ENCODE results near the gene CHCHD6.

DNA sequence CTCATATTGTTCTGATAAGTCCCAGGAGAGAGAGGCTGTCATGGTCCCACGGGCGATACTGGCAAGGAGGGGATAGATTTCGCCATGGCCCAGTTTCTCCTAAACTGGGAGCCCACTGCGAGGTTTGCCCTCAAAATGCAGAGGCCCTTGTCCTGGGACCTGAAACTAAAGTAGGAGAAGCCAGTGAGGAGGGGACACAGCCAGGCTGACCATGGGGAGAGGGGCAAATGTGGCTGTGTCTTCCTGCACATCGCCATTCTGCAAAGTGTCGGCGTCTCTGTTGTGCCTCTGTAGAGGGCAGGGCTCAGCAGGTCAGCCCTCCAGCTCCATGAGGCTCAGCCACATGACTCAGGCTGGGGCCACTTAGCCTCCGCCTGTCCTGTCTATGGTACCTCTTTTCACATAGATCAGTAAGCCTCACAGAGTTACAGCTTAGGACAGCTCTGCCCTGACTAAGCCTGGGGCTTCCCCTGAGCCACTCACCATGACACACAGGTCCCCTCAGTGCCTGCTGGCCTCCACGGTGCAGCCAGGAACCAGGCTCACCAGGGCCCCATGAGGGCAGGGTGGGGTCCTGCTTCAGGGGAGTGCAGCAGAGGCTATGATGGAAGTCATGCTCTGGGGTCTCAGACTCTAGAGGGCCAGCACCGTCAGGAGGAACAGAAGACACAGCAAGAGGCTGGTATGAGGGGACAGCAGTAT is 250.3 kb downstream of the CHCHD6 start:
- TF ChIP-seq, protein P1, sequence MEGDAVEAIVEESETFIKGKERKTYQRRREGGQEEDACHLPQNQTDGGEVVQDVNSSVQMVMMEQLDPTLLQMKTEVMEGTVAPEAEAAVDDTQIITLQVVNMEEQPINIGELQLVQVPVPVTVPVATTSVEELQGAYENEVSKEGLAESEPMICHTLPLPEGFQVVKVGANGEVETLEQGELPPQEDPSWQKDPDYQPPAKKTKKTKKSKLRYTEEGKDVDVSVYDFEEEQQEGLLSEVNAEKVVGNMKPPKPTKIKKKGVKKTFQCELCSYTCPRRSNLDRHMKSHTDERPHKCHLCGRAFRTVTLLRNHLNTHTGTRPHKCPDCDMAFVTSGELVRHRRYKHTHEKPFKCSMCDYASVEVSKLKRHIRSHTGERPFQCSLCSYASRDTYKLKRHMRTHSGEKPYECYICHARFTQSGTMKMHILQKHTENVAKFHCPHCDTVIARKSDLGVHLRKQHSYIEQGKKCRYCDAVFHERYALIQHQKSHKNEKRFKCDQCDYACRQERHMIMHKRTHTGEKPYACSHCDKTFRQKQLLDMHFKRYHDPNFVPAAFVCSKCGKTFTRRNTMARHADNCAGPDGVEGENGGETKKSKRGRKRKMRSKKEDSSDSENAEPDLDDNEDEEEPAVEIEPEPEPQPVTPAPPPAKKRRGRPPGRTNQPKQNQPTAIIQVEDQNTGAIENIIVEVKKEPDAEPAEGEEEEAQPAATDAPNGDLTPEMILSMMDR (IDR thresholded peaks at IDR 0.05) = no peak
- TF ChIP-seq EP300 (IDR thresholded peaks at IDR 0.05) (no peak), POLR2A (IDR thresholded peaks at IDR 0.05) (no peak)
